ENCODE data around the gene TVP23B.
"Not testable (repeated sequence)": the region's sequence is repeated elsewhere in the genome, so short reads cannot be mapped to it uniquely, and the experiment has no call there.

- TF ChIP-seq, protein P1, sequence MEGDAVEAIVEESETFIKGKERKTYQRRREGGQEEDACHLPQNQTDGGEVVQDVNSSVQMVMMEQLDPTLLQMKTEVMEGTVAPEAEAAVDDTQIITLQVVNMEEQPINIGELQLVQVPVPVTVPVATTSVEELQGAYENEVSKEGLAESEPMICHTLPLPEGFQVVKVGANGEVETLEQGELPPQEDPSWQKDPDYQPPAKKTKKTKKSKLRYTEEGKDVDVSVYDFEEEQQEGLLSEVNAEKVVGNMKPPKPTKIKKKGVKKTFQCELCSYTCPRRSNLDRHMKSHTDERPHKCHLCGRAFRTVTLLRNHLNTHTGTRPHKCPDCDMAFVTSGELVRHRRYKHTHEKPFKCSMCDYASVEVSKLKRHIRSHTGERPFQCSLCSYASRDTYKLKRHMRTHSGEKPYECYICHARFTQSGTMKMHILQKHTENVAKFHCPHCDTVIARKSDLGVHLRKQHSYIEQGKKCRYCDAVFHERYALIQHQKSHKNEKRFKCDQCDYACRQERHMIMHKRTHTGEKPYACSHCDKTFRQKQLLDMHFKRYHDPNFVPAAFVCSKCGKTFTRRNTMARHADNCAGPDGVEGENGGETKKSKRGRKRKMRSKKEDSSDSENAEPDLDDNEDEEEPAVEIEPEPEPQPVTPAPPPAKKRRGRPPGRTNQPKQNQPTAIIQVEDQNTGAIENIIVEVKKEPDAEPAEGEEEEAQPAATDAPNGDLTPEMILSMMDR (conservative IDR thresholded peaks at IDR 0.05; ENCODE audit: low read length), result not testable (repeated sequence)
- TF ChIP-seq EZH2phosphoT487 (IDR thresholded peaks at IDR 0.05; ENCODE audit: borderline replicate concordance), result not testable (repeated sequence)
Observed at GRCh38 chr17:18744726-18745125, 36.3 kb upstream of the TVP23B start.

All from Loucy (cell line).